Fibroblast of skin of right biceps (primary cell): ENCODE data around the gene SEZ6L.
"Not testable (repeated sequence)": the region's sequence is repeated elsewhere in the genome, so short reads cannot be mapped to it uniquely, and the experiment has no call there.

ENCODE experiments used
- DNase-seq: peaks from one replicate; pipeline ENCODE4 v3.0.0-alpha.2; 2013

Gene SEZ6L

GRCh38 chr22:26393929-26394328, 224.7 kb downstream of the SEZ6L start:
- no peak for DNase-seq

DNA sequence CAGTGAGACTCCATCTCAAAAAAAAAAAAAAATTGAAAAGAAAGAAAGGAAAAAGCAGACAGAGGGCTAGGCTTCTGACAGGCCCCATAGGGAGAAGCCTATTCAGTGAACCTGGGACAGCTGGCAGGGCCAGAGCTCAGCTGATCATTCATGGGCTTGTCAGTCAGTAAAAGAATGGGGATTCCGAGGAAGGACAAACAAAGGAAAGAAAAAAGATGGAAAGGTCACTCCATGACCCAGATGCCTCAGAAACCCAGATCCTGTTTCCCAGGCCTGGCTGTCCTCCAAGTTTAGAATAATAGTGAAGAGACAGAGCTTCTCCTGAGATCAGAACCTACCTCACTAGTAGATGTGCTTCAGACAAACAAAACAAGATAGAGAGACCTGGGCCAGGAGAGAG, 225.5 kb downstream of the SEZ6L start:
- DNase-seq: no peak

GRCh38 chr22:26395926-26396325, 226.7 kb downstream of the SEZ6L start:
- DNase-seq: no peak

DNA sequence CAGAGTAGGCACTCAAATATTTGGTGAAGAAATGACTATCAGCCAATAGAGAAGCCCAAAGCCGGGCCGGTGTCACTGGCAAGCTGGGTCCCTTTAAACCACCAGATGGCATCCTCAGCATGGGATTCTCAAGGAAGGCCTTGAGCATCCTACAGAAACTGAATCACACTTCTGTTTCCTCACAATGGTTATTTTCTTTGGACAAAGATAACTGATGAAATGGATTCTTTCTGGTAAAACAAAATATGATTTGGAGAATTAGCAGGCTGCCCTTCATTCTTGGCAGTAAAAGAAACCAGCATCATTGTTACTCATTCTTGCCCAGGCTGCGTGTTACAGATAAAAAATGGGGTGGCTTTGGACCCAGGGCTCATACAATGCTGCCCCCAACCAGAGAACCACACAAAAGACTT, 229.5 kb downstream of the SEZ6L start:
- peak; percentile 66 for DNase-seq

- no peak for DNase-seq
Observed at GRCh38 chr22:26399289-26399688, 230.0 kb downstream of the SEZ6L start.

DNA sequence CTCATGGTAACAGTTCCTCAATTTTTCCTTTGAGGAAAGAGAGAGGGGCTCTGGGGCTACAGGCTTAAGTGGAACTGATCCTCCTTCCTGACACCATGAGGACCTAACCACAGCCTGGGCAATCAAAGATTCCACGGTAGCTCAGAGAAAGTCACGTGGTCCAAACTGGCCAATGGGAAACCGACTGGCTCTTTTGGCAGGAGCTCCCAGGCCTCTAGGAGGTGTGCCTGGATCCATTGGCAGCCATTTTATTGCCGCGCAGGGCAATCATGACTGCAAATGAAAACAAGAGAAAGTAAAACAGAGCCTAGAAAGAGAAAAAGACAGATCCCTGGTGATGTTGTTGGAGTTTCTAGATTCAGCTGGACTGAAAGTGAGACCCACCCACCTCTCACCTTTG, 232.5 kb downstream of the SEZ6L start:
- no peak for DNase-seq

DNA sequence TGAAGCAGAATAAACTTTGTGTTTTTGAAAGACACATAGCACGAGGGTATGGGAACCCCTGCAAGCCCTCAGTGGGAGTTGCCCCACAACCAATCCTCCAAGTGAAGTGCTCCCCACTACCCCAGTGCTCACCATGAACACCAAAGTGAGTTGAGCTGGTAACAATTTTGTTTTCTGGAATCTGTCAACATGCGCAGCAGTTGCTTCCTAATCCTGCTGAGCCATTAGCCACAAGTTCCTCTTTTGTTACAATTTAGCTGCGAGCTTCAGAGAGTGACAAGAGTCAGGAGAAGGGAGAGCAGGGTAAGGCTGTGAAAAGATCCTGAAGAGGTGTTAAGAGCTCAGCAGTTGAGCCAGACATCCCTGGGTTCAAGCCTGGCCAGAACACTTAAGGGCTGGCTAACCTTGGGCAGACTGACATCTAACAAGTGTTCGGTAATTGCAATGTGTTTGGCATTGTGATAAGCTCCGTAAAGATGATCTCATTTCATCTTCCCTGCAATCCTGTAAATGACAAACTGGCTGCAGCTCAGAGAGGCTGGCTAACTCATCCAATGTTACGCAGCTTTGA, 235.7 kb downstream of the SEZ6L start:
- no peak for DNase-seq

DNA sequence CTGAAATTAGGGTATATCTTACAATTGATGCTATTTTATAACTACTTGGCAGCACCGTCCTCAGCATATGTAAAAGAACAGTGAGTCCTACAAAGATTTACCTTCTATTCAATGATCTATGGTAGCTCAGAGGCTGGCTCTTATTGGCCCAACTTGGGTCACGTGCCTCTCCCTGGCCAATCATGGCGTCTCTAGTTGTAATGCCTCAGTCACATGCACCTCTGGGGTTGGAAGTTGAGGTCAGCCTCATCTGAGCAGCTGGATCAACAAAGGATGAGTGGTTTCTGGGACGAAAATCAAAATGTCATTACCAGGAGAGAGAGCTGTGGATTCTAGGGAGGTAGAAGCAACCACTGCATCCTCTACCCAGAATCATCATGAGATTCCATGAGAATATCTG, 236.9 kb downstream of the SEZ6L start:
- peak; percentile 41 for DNase-seq

DNA sequence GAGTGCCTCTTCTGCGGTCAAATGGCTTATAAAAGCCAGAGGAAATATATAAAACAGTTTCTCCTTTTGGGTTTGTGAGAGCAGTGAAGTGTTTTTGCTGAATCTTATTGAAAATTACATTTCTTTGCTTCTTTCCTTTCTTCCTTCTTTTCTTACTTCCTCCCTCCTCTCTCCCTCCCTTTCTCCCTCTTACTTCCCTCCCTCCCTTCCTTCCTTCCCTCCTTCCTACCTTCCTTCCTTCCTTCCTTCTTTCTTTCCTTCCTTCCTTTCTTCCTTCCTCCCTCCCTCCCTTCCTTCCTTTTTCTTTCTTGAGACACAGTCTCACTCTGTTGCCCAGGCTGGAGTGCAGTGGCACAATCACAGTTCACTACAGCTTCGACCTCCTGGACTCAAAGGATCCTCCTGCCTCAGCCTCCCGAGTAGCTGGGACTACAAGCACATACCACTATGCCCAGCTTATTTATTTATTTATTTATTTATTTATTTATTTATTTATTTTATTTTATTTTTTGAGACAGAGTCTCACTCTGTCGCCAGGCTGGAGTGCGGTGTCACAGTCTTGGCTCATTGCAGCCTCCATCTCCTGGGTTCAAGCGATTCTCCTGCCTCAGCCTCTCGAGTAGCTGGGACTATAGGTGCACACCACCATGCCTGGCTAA, 239.4 kb downstream of the SEZ6L start:
- DNase-seq: not testable (repeated sequence)

- no peak for DNase-seq
Observed at GRCh38 chr22:26409719-26410335, 240.6 kb downstream of the SEZ6L start.

- DNase-seq: no peak
Observed at GRCh38 chr22:26410386-26410785, 241.1 kb downstream of the SEZ6L start.

DNA sequence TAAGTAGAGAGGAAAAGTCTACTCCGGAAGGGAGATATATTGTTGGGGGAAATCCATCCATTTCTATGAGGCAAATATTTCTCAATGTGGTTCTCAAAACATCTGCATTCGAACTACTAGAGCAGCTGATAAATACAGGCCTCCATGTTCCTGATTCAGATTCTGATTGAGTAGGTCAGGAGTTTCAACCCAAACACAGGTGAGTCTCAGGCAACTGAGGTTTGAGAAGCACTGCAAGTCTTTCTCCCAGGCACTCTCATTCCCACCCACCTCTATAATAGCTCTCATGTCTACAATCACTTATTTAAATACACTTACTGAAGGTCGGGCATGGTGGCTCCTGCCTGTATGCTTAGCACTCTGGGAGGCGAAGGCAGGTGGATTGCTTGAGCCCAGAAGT, 245.1 kb downstream of the SEZ6L start:
- no peak for DNase-seq

DNA sequence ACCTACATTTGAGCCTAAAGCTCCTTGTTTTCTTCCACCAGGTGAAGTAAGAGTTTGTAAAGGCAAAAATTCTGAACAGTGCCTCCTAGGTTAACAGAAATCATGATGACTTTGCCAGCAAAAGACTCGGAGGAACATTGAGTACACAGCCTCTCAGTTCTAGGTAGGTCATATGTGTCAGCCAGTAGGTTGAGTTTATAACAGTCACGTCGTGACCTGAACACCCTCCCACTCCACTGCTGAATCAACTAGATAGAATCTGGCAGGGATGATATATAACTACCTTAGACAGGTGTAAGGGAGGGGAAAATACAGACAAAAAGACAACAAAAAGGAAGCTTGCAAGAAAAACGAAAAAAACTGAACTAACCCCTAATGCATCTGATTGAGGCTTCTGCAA, 247.0 kb downstream of the SEZ6L start:
- DNase-seq: no peak

DNA sequence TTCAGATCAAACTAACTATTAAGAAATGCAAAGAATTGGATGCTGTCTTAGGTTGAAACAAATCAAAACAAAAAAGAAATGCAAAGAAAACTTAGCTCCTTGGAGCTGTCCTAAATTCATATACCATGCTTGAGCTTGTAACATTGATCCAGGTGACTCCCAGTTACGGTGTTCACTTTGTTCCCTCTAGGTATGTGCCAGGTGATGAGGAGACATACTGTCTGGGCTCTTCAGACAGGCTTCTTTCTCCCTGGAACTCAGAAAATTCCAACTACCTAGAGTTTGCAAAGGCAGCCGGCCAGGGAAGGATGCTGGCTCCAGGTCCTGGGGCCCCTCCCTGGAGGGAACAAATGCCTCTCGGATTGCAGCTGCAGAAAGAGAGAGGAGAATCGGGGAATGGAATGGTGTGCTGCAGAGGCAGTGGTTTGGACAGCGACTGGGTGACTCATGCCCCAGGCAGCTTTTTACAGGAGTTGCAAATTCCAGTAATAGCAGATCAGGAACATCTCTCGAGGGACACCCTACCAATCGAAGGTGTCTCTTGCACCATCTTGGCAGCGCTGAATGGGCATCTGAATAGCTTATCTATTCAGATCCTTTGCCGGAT, 247.5 kb downstream of the SEZ6L start:
- DNase-seq: peak; percentile 91

- DNase-seq: no peak
Observed at GRCh38 chr22:26417406-26417805, 248.1 kb downstream of the SEZ6L start.

DNA sequence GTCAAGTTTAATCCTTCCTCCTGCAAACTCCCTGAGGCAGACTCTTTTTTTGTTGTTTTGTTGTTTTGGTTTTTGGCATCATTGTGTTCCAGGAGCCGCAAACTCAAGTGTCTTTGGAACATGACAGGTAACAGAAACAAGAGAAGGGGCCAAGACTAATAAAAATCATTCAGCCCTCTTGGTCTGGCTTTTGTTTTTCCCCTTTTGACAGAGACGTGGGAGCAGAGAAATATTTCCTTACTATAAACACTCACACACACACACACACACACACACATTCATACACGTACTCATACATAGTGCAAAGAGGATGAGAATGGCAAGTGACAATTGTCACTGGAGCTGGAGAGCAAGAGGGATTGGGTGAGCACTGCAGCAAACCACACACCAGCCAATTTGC, 249.4 kb downstream of the SEZ6L start:
- DNase-seq: no peak

DNA sequence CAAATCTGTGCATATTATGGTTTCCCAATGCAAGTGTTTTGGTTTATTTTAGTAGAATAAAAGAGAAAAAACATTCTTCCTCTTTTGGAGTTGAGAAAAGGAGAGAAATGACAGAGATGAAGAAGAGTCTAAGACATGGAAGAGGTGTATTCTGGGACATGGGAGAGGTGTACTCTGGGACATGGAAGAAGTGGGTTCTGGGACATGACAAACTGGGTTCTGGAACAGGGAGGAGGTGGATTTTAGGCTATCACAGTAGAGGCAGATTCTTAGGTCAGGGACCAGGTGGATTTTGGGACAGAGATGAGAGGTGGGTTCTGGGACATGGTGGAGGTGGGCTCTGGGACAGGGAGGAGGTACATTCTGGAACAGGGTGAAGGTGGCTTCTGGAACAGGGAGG, 257.7 kb downstream of the SEZ6L start:
- no peak for DNase-seq

GRCh38 chr22:26428515-26429457, 259.5 kb downstream of the SEZ6L start, which contains the start of gene ASPHD2:
Gene ASPHD2 (plus strand): TSS chr22:26429260. CDS start chr22:26433616, 4,356 bp downstream.
- DNase-seq: peak; percentile 70

DNA sequence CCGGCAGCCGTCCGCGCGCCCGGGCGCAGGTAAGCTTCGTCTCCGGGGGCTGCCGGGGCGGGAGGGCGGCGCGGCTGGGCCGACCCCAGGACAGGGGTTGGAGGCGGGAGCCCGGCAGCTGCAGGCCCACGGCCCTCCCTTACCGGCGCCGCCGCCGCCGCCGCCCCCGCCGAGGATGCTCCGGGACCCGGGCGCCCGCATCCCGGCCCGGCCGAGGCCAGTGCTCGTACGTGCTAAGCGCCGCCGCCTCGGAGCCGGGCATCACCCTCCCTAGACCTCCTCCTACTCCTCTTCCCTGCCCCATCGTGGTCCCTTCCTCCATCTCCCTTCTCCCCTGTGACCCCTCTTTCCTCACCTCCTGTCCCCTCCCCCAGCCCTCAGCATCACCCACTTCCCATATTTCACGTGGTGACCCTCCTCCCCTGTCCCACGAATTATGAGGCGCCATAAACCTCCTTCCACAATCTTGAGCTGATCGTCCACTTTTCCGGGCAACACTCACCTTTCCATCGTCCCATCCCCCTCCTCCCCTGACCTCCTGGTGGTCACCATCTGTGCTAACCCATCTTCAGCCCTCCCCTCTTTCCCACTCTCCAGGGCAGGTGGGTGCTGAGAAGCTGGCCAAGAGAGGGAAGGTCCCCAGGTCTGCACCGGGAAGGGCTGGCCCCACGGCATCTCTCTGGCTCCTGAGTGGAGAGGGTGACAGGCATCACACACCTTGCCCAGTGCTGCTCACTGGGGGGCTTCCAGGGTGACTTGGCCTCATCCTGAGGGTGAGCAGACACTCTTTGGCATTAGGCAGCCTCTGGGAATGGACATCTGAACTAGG, 260.4 kb downstream of the SEZ6L start:
- no peak for DNase-seq

- no peak for DNase-seq
Observed at GRCh38 chr22:26430600-26430999, 261.3 kb downstream of the SEZ6L start.

DNA sequence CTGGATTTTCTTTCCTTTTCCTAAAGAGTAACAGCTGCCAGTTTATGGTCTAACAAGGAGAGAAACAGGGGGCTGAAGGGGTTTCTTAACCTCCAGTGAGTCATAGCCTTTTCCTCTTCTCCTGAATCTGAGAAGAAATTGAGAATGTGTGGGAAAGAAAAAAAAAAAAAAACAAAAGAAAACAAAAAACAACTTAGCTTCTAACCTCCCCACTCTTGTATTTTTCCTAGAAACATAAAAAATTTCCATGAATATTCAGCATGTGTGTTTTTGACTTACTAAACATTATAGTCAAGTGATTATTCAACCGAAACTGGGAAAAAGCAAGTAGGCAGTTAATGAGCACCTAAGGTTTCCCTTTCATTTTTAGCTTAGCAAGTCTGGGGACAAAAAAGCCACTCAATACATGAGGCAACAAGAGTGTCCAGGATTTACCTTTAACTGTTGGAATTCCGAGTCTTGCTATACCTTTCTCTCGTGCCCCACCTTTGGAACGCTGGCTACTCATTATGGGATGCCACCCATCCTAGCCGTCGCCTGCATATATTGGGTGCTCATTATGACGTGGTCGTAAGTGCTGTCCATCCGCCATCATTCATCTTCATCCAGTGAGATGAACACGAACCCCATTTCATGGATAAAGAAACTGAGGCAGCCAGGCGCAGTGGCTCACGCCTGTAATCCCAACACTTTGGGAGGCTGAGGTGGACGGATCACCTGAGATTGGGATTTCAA, 262.2 kb downstream of the SEZ6L start:
- peak; percentile 30 for DNase-seq
